Hematopoietic multipotent progenitor cell treated with erythropoietin and hydrocortisone succinate and interleukin-3 and kit ligand, for 17 days (in vitro differentiated cells): ENCODE measurements around the gene KCNB1.

ENCODE experiments used
- DNase-seq: peaks from one replicate; pipeline ENCODE4 v3.0.0-alpha.2; 2015; ENCODE audit warnings: low spot score

Gene KCNB1

DNA sequence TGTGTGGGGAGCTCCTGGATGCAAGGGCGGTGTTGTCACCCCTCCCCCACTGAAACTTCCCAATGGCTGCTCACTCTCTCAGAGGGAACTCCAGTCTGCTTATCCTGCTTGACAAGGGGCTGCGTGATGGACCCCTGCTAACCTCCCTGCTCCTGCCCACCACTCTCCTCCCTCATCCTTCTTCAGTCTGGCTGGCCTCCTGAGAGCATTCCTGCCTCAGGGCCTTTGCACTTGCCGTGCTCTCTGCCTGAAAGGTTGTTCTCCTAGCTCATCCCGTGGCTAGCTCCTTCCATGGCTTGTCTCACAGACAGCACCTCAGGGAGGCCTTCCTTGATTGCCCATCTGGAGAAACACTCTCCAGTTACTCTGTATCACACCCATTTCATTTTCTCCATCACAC lies 130.7 kb downstream of the KCNB1 start:
- no peak for DNase-seq

DNA sequence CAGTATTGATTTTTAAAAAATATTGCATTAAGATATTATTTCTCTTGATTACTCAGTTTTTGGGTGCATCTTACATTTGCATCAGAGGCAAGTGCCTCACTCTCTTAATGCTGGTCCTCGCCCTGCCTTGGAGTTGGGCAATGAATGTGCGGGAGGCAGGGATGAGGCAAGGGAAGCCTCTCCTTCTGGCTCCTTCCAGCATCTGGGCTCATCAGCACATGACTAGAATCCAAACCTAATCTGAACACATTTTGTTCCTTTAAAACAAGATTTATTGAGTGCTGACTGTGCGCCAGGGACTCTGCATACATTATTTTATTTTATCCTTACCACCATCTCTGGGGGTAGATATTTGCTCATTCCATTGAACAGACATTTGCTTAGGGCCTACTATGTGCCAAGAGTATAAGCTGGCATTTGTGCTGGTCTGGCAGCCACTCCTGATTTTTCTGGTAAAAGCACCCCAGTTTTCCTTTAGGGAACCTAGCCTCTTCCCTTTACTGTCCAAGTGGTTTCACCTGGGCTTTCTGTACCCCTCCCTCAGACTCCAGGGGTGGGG lies 132.7 kb downstream of the KCNB1 start:
- DNase-seq = no peak

DNA sequence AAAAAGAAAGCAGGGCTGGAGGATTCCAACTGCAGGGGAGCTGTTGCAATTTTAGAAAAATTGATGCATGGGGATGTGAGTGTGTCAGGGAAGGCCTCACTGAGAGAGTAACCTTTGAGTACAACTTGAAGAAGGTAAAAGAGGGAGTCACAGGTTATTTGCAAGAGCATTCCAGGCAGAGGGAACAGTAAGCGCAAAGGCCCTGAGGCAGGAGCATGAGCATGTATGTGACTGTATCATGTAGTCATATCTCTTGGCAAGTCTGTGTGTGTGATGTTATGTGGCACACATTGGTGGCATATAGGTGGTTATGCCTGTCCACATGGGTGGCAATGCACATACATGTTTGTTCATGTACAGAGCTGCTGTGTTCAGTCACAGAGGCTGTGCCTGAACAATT lies 133.4 kb downstream of the KCNB1 start:
- no peak for DNase-seq

DNA sequence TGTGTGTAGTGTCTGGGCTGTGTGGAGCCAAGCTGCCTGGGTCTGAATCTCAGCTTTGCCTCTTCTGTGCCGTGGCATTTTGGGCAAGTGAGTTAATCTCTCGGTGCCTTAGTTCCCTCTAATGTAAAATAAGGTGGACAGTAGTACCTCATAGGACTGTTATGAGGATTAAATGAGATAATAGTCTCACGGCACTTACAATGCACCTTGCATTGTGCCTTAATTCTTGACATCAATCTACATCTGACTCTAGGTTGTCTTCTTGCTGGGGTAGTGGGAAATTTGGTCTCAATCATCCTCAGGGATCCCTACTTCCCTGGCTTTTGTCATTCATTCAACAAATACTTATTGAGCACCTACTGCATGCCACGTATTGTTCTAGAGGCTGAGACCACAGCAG lies 133.9 kb downstream of the KCNB1 start:
- no peak for DNase-seq

DNA sequence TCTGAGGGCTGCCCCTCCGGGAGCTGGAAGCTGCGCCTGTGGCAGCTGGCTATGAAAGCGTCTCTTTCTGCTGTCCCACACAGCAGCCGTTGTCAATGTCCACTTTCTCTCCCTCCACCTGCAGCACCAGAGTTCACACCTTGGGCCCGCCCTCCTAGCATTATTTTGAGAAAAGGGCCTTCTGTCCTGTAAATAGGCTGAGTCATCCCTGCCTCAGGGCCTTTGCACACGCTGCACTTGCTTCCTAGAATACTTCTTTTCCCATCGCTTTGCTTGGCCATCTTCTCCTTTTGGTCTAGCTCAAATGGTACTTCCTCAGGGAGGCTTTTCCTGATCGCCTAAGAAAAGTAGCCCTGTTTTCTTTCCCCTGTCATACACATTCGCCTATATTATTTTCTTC lies 135.3 kb downstream of the KCNB1 start:
- DNase-seq = no peak

DNA sequence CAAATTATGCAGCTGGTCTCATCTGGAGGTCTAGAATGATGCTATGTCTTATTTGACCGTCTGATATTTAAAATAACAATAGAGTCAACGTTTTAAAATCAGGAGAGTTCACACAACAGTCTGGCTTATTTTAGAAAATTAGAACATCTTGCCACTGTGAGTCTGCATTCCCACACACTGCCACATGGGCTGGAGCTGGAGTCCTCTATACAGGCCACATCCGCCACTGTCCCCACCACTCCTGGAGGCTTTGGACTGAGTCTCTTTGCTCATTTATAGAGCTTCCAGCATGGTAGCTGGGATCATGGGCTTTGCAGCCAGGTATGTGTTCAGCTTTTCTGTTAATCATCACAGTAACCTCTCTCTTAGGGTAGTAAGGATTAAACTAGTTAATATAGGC lies 135.8 kb downstream of the KCNB1 start:
- DNase-seq = no peak

DNA sequence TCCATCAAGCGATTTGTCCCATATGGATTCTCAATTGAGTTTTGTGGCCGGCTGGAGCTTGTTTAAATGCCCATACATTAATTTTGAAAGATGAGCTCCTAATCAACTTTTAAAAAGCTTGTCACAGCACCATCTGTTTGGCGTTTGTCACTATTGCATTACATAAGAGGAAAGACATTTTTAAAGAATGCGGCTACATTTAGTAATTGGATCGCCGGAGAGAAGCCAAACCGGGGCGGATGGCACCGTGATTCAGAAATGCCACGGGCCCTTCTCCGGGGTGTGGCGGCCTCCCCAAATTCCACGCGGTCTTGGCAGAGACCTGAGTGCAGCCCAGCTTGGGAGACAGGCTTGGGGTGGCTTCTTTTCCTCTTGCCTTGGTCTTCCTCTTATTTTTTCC lies 136.9 kb downstream of the KCNB1 start:
- DNase-seq = no peak

DNA sequence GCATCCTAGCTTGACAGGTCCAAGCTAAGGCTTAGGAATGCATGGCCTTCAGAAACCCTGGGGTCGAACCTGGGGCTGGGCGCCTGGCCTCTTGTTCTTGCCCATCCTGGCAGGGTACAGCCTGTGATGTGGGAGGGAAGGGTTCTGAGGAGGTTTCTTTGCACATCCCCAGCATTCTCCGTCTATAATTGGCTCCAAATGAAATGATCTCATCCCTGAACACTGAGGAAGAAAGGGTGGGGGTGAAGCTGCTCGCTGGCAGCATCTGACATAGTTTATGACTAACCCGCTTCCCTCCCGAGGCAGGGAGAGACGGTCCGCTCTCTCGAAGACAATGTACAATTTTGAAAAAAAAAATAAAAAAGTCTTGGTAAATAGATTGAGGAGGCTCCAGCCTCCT lies 137.5 kb downstream of the KCNB1 start:
- DNase-seq = no peak

DNA sequence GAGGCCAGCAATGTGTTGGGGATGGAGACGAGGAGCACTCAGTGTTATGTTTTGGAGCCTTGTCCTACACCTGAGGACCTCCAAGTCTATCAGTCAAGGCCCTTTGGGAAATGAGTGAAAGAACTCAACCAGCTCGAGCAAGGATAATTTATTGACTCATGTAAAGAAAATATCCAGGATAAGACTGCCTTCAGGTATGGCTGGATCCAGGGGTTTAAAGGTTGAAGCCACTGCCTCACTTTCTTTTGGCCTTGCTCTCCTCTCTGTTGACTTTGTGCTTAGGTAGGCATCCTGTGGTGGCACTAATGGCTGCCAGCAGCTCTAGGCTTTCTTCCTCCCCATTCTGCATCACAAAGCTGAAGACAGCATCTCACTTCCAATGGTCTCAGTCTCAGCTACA lies 138.3 kb downstream of the KCNB1 start:
- no peak for DNase-seq

DNA sequence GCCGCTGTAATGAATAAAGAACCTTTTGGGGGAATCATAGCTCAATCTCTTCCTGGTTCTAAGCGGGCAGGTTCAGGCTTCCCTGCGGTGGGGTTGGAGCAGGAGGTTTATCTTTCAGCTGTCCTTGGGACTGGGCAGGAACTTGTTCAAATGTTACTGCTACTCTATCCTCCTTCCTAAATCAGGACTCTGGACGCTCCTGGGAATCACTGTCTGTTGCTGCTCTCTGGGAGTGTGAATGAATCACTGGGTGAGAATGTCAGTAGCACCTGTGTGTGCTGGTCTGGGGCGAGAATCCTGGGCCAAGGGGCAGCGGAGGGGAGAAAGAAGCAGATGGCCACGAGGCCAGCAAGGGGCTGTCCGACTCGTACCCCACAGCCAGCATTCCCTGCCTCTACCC lies 139.2 kb downstream of the KCNB1 start:
- no peak for DNase-seq

DNA sequence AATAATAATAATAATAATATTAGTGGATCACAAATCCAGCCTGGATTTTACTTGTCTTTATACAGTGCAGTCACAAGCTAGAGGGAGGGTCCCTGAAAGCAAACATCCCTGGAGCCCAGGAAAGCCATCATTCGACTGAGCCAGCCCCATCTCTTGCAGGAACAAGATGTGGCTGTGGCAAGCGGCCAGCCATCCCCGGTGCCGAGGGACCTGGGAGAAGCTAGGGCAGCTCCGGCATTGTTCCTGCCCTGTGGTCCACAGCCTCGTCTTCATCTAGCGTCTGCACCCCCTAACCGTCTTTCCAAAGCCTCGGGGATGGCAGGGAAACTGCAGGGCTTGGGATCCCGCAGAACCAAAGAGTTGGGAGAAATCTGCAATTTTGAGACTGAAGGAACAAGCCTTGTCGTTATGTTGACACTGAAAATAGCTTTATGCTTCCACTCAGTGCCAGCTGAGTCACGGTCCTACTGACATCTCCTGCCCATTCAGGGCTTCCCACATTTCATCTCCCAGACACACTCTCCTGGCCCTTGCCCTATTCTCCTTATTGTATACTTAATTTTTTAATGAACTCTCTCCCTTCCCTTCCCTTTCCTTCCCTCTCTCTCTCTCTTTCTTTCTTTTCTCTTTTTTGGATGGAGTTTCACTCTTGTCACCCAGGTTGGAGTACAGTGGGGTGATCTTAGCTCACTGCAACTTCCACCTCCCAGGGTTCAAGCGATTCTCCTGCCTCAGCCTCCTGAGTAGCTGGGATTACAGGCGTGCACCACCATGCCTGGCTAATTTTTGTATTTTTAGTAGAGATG lies 142.1 kb downstream of the KCNB1 start:
- no peak for DNase-seq

DNA sequence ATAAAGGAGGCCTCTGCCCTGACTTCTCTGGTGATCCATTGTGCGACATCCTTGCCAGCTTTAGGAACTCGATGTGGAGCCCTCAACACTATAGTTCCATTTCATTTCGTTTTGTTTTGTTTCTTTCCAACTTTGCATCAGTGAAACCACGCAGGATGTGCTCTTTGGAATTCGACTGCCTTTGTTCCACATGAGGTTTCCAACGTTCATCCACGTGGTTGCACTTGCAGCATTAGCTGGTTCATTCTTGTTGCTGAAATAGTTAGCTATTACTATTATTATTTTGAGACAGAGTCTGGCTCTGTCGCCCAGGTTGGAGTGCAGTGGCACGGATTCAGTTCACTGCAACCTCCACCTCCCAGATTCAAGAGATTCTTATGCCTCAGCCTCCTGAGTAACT lies 143.3 kb downstream of the KCNB1 start:
- no peak for DNase-seq

DNA sequence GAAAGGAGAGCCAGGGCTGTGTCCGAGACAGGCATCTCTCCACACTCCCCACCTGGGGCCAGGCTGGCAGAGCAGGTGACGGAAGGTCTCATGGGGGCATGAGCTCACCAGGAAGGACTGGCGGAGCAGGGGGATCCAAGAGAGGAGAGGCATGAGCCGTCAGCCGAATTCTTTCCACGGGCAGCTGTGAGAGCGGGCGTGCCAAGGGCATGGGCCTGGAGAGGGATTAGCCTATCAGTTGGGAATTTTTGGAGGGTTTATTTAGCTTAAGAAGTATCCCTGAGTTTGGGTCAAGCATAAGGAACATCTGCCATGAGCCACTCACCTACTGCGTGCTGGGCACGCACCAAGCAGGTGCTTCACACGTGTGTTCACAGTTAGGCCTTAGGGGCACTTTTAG lies 144.4 kb downstream of the KCNB1 start:
- DNase-seq = no peak

DNA sequence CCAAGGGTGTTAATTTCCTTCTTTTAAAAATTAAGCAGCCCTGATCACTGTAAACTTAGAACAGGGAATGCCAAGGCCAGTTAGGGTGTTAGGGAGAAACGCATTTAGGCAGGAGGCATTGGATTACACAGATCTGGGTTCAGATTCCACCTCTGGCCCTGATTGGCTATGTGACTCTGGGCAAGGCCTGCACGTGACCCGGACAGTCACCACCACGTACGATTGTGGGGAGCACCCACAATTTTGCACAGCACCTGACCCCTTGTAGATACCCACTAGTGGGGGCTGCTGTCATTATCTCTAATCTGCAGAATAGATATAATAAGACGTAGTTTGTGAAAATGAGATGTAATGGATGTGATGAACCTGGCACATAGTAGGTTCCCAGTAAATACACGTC lies 145.1 kb downstream of the KCNB1 start:
- no peak for DNase-seq

DNA sequence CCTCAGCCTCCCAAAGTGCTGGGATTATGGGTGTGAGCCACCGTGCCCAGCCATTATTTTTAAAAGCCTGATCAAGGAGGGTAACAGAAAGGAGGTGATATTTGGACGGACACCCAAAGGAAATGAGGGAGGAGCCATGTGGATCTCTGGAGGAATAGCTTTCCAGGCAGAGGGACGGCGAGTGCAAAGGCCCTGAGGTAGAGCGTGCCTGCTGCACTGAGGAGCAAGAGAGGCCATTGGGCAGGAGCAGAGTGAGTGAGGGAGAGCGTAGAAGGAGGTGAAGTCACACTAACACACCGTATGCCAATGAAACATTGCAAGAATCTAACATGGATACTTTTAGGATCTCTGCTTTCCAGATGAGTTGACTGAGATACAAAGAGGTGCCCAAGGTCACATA lies 145.7 kb downstream of the KCNB1 start:
- no peak for DNase-seq

DNA sequence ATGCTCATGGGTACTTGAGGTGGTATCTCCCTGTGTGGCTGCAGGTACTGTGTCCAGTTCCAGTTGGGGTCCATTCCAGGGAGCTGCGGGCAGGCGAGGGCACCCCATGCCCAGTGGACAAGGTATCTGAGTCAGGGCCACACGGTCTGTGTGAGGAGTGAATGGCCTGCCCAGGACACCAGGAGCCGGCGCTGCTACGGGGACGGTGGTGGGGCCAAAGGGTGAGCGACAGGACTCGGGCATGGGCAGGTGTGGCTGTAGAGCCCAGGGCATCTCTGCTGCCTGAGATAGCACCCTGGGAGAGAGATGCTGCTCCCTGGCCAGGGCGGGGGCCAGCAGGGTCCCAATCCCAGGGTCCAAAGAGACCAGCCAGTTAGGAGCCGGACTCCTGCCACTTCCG lies 147.0 kb downstream of the KCNB1 start:
- no peak for DNase-seq

DNA sequence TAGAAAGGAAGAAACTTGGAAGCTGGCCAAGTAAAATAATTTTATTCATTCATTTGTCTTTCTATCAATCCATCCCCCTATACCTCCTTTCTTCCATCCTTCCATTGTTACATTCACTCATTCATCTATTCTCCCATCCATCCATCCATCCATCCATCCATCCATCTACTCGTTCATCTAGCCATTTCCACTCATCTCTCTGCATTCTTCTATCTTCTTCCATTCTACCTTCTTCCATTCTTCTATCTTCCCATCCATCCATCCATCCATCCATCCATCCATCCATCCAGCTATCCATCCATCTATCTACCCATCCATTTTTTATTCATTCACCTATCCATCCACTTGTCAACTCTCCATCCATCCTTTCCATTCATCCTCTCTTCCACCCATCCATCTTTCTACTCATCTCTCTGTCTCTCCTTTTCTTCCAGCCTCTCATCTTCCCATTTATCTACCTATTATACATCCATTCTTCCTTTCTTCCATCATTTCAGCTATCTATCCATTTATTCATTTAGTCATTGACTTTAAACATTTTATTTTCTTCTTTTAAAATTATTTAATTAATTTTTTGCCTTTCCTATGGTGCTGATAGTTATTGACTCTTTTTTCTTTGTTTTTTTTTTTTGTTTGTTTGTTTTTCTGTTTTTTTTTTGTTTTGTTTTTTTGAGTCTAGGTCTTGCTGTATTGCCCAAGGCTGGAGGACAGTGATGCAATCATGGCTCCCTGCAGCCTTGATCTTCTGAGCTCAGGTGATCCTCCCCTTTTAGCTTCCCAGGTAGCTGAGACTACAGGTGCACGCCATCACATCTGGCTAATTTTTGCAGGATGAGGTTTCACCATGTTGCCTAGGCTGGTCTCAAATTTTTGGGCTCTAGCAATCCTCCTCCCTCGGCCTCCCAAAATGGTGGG lies 151.5 kb downstream of the KCNB1 start:
- DNase-seq = no peak

DNA sequence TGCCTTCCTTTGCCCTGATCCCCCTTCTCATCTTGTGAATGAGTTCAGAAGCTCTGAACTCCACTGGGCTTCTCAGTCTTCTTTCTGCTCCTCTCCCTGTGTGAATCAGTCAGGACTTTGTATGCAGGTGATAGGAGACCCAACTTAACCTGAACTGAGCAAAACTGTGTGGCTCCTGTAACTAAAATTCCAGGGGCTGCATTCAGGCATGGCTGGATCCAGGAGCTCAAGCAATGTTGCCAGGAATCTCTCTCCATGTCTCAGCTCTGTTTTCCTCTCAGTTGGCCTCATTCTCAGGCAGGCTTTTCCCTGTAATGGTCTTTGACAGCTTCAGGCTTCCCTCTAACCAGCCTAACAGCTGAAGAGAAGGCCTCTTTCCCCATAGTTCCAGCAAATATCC lies 153.7 kb downstream of the KCNB1 start:
- no peak for DNase-seq

DNA sequence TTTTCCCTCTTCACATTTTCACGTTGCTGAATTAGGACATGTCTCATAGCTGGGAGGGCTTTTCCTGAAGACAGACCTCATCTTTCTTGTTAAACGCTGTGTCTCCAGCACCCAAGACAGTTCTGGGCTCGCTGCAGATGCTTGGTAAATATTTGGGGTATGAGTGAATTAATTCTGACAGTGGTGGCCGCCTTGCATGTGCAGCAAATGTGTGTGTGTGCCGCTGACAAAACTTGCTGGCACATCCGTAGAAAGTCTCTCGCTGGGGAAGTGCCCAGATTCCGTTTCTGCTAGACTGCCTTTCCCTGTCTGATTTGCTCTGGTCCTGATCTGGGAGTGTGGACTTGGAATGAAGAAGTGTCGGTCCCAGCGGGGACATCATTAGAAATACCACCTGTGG lies 156.4 kb downstream of the KCNB1 start:
- no peak for DNase-seq

DNA sequence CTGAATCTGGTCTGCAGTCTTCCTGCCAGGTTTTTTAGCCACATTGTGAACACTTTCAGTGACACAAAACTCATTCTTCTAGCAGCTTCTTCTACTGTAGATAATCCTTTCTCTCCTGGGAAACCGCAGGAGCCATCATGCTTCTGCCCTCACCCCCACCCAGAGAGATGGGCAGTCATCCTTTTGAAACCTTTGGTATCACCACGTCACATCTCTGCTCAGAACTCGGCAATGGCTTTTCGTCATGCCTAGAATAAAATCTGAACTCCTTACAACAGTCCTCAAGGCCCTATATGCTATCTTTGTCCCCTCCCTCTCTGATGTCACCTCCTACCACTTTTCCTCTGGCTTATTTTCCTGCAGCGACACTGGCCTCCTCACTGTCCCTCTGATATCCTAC lies 158.2 kb downstream of the KCNB1 start:
- no peak for DNase-seq

DNA sequence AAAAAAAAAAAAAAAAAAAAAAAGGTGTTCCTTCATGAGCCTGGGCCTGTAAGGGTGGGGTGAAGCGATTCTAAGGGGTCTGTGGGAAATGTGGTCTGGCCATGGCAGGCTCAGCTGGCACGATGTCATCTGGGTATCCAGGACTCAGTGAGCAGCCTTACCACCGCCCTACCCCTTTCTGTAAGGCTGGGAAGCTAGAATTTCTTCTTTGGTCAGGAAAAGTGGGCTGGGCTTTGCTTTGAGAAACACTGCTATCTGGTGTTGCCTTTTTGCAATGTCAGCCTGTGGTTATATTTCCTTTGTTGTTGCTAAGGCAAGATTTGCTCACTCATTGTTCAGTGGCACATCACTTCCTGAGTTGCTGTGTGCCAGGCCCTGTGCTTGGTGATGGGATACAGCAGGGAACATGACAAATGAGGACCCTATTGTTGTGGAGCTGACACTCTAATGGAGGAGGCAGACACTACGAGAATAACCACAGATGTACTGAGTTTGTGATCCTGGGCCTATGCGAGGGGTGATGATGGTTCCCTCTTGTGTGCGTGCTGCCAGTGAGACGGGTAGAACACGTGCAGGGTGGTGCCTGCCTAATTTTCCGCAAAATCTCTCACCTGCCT lies 158.7 kb downstream of the KCNB1 start:
- DNase-seq = no peak

DNA sequence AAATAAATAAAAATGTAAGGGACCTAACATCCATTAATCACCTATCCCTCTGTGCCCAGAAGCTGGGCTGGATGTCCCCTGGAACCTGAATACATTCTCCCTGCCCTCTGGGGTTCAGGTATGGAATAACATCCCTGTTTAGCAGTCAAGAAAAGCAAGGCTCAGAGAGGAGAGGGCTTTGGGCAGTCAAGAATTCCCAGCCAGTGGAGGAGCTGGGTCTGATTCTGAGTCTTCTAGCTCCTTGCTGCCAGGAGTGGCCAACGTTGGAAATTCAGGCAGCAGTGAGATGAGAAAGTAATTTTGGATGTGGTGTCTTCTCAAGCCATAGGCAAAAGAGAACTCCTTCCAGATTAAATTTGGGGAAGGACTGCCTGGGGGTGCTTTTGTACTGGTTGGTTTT lies 162.0 kb downstream of the KCNB1 start:
- no peak for DNase-seq
